Prostate gland (tissue), 2 donors: ENCODE data around the gene KRTCAP3.

Source experiments
- CTCF ChIP-seq, 4 experiments: fragments of 200-600 bp in 2 of 4; fragments of 450-650 bp in 2 of 4; sonication (generic) in 2 of 4; IDR thresholded peaks; 1 replicate in 3 of 4; 2 replicates in 1 of 4; pipeline ENCODE4 v1.5.1; 2016 to 2019; ENCODE audit warnings: antibody characterized with exemption in 4 of 4, mild to moderate bottlenecking in 2 of 4, moderate library complexity in 2 of 4
- POLR2A ChIP-seq: fragments of 450-650 bp; IDR thresholded peaks from one replicate; pipeline ENCODE4 v1.6.1; 2016; ENCODE audit warnings: antibody characterized with exemption, mild to moderate bottlenecking
- POLR2AphosphoS5 ChIP-seq: sonication (generic); formaldehyde crosslinking; IDR thresholded peaks from one replicate; pipeline ENCODE4 v1.6.1; 2017; ENCODE audit warnings: antibody characterized with exemption

- TF ChIP-seq POLR2AphosphoS5, result no peak
- TF ChIP-seq CTCF (IDR thresholded peaks at IDR 0.05), result no peak
- no peak for TF ChIP-seq POLR2A
Observed at GRCh38 chr2:27445615-27446014, 3.4 kb downstream of the KRTCAP3 start.
